Left ventricle myocardium inferior (tissue), 1 donor: ENCODE results near the gene LRCH2. TPM values are rescaled to one million over a fixed set of nuclear protein-coding genes. Genes with fewer than 3 reads are reported as not detected.

Source experiments
- DNase-seq: peaks from one replicate; pipeline ENCODE4 v3.0.0-alpha.2; 2020
- H3K27ac ChIP-seq: fragments of 200-600 bp; replicated peaks from 2 replicates; pipeline ENCODE4 v1.8.0; 2021
- H3K27me3 ChIP-seq: fragments of 200-600 bp; 2 replicates; pipeline ENCODE4 v1.8.0; 2021; ENCODE audit warnings: low read depth
- H3K36me3 ChIP-seq: fragments of 200-600 bp; 2 replicates; pipeline ENCODE4 v1.8.0; 2021
- H3K4me1 ChIP-seq: fragments of 200-600 bp; 2 replicates; pipeline ENCODE4 v1.8.0; 2021
- H3K4me3 ChIP-seq: fragments of 200-600 bp; 2 replicates; pipeline ENCODE4 v1.8.0; 2021; ENCODE audit warnings: mild to moderate bottlenecking, moderate library complexity
- H3K9me3 ChIP-seq: fragments of 200-600 bp; replicated peaks from 2 replicates; pipeline ENCODE4 v1.8.0; 2021
- intact Hi-C: fragments of 100-400 bp; cut with micrococcal nuclease; formaldehyde crosslinking; loops from one replicate; pipeline ENCODE4 v1.11.0; 2022
- long read RNA-seq: library from polyadenylated mRNA; unstranded; transcript quantifications from one replicate; pipeline ENCODE4 v2.0.0, GENCODE V29; 2021
- total RNA-seq: library from RNA; stranded (reverse); fragmentation: NEBNext Ultra II Directional; extraction: Animal tissue kit (Norgen Biotek cat#: 25700); gene quantifications from one replicate; pipeline ENCODE4 v1.2.1, GENCODE V29; 2021
- TF ChIP-seq, protein P1 (sequence below): fragments of 200-600 bp; IDR thresholded peaks from 2 replicates; pipeline ENCODE4 v1.8.0; 2021; ENCODE audit warnings: antibody characterized with exemption, mild to moderate bottlenecking, borderline replicate concordance
- donor health status: DM: no; HTN: yes; CAD: no; lungs with severe emphysema.

LRCH2 gene, protein sequence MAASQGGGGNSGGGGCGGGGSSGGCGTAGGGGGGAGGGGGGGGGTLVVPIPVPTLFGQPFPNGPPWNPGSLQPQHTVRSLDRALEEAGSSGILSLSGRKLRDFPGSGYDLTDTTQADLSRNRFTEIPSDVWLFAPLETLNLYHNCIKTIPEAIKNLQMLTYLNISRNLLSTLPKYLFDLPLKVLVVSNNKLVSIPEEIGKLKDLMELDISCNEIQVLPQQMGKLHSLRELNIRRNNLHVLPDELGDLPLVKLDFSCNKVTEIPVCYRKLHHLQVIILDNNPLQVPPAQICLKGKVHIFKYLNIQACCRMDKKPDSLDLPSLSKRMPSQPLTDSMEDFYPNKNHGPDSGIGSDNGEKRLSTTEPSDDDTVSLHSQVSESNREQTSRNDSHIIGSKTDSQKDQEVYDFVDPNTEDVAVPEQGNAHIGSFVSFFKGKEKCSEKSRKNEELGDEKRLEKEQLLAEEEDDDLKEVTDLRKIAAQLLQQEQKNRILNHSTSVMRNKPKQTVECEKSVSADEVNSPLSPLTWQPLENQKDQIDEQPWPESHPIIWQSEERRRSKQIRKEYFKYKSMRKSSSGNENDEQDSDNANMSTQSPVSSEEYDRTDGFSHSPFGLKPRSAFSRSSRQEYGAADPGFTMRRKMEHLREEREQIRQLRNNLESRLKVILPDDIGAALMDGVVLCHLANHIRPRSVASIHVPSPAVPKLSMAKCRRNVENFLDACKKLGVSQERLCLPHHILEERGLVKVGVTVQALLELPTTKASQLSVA
- 1.0 TPM for total RNA-seq
- long read RNA-seq, full-length matches to known transcripts, result 1 of 1 reads
- long read RNA-seq, partial matches to known transcripts, result 0 of 1 reads
- long read RNA-seq, other reads (novel, unspliced or antisense), result 0 of 1 reads

DNA sequence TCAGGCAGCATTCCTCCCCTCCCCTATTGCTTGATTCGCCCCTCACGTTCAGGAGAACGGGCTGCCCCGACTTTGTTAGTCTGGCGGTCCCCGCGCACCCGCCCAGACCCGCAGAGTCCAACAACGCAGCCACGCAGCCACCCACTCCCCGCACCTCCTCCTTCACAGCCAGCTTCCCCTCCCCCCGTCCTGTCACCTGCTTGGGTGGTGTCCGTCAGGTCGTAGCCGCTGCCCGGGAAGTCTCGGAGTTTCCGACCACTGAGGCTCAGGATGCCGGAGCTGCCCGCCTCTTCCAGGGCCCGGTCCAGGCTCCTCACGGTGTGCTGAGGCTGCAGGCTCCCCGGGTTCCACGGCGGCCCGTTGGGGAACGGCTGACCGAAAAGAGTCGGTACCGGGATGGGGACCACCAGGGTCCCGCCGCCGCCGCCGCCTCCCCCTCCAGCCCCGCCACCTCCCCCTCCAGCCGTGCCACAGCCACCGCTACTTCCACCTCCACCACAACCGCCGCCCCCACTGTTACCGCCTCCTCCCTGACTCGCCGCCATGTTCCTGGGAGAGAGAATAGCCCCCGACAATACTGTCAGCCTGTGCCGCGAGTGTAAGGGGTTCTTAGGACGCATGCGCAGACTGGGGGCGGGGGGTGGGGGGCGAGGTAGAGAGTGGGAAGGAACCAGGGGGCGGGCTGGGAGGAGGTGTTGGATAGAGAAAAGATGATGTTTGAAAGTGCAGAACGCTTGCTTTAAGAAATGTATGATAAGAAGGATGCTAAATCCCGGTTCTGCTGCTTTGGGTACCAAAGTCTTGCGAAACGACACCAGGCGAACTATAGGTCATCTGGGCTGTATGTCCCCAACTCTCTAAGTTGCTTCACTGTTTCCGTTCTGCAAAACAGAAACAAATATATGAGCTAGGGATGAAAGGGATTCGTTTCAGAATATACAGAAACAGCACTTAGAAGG lies at the start of gene LRCH2:
TSS of gene LRCH2 (minus strand) at position 600 of the 959 bp plus-strand sequence. CDS start at position 545, 55 bp downstream.
- Histone ChIP-seq H3K9me3 (no peaks in the 10 kb centered on the region), H3K27ac (peak within 1 kb of the TSS; percentile 48), H3K36me3 (no peaks in the 10 kb centered on the region), H3K4me3 (peak within 1 kb of the TSS; percentile 72), H3K4me1 (peaks cover 5% of the 10 kb centered on the region), H3K27me3 (no peaks in the 10 kb centered on the region)
- TF ChIP-seq, protein P1, sequence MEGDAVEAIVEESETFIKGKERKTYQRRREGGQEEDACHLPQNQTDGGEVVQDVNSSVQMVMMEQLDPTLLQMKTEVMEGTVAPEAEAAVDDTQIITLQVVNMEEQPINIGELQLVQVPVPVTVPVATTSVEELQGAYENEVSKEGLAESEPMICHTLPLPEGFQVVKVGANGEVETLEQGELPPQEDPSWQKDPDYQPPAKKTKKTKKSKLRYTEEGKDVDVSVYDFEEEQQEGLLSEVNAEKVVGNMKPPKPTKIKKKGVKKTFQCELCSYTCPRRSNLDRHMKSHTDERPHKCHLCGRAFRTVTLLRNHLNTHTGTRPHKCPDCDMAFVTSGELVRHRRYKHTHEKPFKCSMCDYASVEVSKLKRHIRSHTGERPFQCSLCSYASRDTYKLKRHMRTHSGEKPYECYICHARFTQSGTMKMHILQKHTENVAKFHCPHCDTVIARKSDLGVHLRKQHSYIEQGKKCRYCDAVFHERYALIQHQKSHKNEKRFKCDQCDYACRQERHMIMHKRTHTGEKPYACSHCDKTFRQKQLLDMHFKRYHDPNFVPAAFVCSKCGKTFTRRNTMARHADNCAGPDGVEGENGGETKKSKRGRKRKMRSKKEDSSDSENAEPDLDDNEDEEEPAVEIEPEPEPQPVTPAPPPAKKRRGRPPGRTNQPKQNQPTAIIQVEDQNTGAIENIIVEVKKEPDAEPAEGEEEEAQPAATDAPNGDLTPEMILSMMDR, result no peak
- intact Hi-C loops, result no loop called here
- DNase-seq, result peak; percentile 20

DNA sequence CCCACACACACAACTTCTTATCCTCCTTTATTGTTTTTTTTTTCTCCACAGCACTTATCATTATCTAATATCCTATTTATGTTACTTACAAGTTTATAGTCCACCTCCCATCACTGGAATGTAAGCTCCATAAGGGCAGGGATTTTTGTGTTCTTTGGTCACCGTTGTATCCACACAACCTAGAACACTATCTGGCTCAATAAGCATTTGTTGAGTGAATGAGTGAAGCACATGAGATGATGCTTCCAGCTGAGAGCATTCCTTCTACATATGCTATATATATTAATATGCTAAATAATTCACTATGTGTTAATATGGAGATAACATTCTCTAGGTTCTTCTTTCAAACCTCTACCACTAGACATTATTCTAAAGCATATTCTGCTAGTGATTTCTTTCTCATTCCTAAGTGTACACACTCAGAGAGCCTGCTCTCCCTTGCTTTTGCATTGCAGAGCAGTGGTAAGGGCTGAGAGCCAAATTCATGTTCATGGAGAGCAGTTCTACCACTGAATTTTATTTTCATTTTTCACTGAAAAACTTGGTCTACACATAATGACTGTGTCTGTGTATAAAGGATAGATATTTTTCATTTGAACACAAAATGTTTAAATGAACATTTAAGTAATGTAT lies 35.3 kb upstream of the LRCH2 start:
- no peak for DNase-seq
- Histone ChIP-seq H3K4me3 (no peak overlapping the region), H3K4me1 (no peaks in the 10 kb centered on the region), H3K27me3 (no peaks in the 10 kb centered on the region), H3K36me3 (no peaks in the 10 kb centered on the region), H3K9me3 (no peaks in the 10 kb centered on the region), H3K27ac (no peak overlapping the region)
- intact Hi-C loops, result no loop called here
- TF ChIP-seq, protein P1, result no peak

DNA sequence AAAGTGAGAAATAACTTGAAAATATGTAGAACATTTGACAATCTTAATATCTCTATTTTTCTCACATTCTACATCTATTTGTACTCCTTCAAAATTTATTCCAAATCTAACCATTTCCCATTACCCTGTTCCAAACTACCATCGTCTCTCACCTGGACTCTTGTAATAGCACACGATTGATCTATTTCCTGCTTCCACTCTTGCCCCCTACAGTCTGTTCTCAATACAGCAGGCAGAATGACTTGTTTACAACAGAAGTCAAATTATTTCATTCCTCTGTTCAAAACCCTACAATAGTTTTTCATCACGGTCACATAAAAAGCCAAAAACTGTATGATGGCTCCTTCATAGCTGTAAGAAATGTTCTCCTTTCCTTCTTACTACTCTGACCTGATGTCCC lies 34.5 kb upstream of the LRCH2 start:
- no peak overlapping the region for H3K27ac ChIP-seq
- no peaks in the 10 kb centered on the region for H3K36me3 ChIP-seq
- TF ChIP-seq, protein P1, result peak; percentile 38
- no peaks in the 10 kb centered on the region for H3K9me3 ChIP-seq
- no peak overlapping the region for H3K4me3 ChIP-seq
- intact Hi-C loops, result no loop called here
- H3K27me3 ChIP-seq, result no peaks in the 10 kb centered on the region
- H3K4me1 ChIP-seq, result no peaks in the 10 kb centered on the region
- DNase-seq, result no peak

DNA sequence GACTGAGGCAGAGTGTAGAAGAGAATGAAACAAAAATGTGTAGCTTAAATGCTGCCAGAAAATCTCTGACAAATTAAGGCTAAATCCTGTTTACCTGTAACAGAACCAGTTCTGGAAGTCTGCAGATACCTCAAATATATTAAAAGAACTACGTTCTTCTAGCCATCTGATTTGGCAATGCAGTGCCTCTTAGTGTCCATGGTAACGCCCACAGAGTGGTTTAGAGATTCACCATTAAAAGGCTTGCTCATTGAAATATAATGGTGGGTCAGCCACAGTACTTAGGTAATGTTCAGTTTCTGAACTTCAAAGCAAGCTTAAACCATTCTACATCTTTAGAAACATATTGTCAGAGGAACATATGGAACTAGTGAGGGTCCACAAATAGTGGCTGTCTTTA lies 32.4 kb upstream of the LRCH2 start:
- Histone ChIP-seq H3K27me3 (no peaks in the 10 kb centered on the region), H3K27ac (no peak overlapping the region), H3K4me3 (no peak overlapping the region), H3K4me1 (no peaks in the 10 kb centered on the region), H3K9me3 (no peaks in the 10 kb centered on the region), H3K36me3 (no peaks in the 10 kb centered on the region)
- DNase-seq, result no peak
- intact Hi-C loops, result no loop called here
- TF ChIP-seq, protein P1, result no peak
